CD4-positive, CD25-positive, alpha-beta regulatory T cell (primary cell): ENCODE data around the gene NECTIN2. TPM values are rescaled to one million over a fixed set of nuclear protein-coding genes. Genes with fewer than 3 reads are reported as not detected.

Experiments
- ATAC-seq, 2 donors: fragments of 150-1000 bp; cut with Tn5 transposase; one replicate each; pipeline ENCODE4 v1.10.0; 2021; ENCODE audit warnings: low read depth in 2 of 2, moderate number of reproducible peaks in 2 of 2, moderate library complexity in 1 of 2
- DNase-seq, 3 donors: peaks; one replicate each; pipeline versions ENCODE4 v3.0.0 to v3.0.0-alpha.2; 2012 to 2022; ENCODE audit warnings: mixed read lengths in 1 of 3
- H3K27ac ChIP-seq: one replicate; pipeline ENCODE4 v1.7.0; 2013; ENCODE audit warnings: mild to moderate bottlenecking, low read length; ENCODE audit not compliant: insufficient read depth, poor library complexity, severe bottlenecking
- H3K27me3 ChIP-seq: one replicate; pipeline ENCODE4 v1.7.0; 2013; ENCODE audit warnings: low read length; ENCODE audit not compliant: control insufficient read depth, insufficient read depth
- H3K36me3 ChIP-seq: one replicate; pipeline ENCODE4 v1.7.0; 2013; ENCODE audit warnings: mild to moderate bottlenecking, low read length, moderate library complexity; ENCODE audit not compliant: control insufficient read depth, insufficient read depth
- H3K4me1 ChIP-seq: 2 replicates; pipeline ENCODE4 v1.7.0; 2013; ENCODE audit warnings: mild to moderate bottlenecking, low read length; ENCODE audit not compliant: insufficient read depth, control insufficient read depth, poor library complexity, severe bottlenecking
- H3K4me3 ChIP-seq: one replicate; pipeline ENCODE4 v1.7.0; 2013; ENCODE audit warnings: low read depth, mild to moderate bottlenecking, low read length, moderate library complexity
- H3K9me3 ChIP-seq, 2 experiments: 1 replicate in 1 of 2; 2 replicates in 1 of 2; pipeline ENCODE4 v1.7.0; 2013; ENCODE audit warnings: low read length in 2 of 2, mild to moderate bottlenecking in 1 of 2, moderate library complexity in 1 of 2; ENCODE audit not compliant: control insufficient read depth in 2 of 2
- H3K27ac Mint-ChIP-seq, 3 donors: one replicate each; pipeline ENCODE4 v1.8.0; 2020 to 2022; ENCODE audit warnings: mild to moderate bottlenecking in 3 of 3, mixed read lengths in 3 of 3, moderate library complexity in 2 of 3
- H3K27me3 Mint-ChIP-seq: one replicate; pipeline ENCODE4 v1.8.0; 2022; ENCODE audit warnings: mild to moderate bottlenecking, mixed read lengths
- H3K36me3 Mint-ChIP-seq: one replicate; pipeline ENCODE4 v1.8.0; 2020; ENCODE audit warnings: mixed read lengths
- H3K4me1 Mint-ChIP-seq, 4 donors: one replicate each; pipeline ENCODE4 v1.8.0; 2020 to 2022; ENCODE audit warnings: mixed read lengths in 4 of 4, mild to moderate bottlenecking in 1 of 4
- H3K4me3 Mint-ChIP-seq, 4 donors: one replicate each; pipeline ENCODE4 v1.8.0; 2020 to 2022; ENCODE audit warnings: mild to moderate bottlenecking in 4 of 4, mixed read lengths in 4 of 4, moderate library complexity in 3 of 4
- H3K9me3 Mint-ChIP-seq, 7 donors: one replicate each; pipeline ENCODE4 v1.8.0; 2020 to 2022; ENCODE audit warnings: mixed read lengths in 7 of 7, mild to moderate bottlenecking in 3 of 7, moderate library complexity in 2 of 7
- polyA plus RNA-seq, 4 donors: library from polyadenylated mRNA; unstranded; fragments of 300-500 nt; fragmentation: Illumina TruSeq; gene quantifications; one replicate each; pipeline ENCODE4 v1.2.3, GENCODE V29; 2021
- total RNA-seq: library from RNA; stranded (reverse); gene quantifications from one replicate; pipeline ENCODE4 v1.2.3, GENCODE V29; 2022

The NECTIN2 gene
- total and polyA plus RNA-seq, 5 donors from 2014 or later = 1.1 TPM; not detected in 4

GRCh38 chr19:44863990-44864389, 17.9 kb downstream of the NECTIN2 start:
- H3K9me3 ChIP-seq = no peaks in the 10 kb centered on the region
- peaks cover 2% of the 10 kb centered on the region for H3K36me3 Mint-ChIP-seq
- peaks cover 11% of the 10 kb centered on the region for H3K27me3 Mint-ChIP-seq
- H3K4me3 Mint-ChIP-seq = no peak overlapping the region
- H3K9me3 Mint-ChIP-seq = peaks cover 0 to 1% (median 0%) of the 10 kb centered on the region in 7 donors
- H3K36me3 ChIP-seq = no peaks in the 10 kb centered on the region
- H3K27ac ChIP-seq = no peak overlapping the region
- H3K27me3 ChIP-seq = no peaks in the 10 kb centered on the region
- ATAC-seq (no peak), DNase-seq (no peak)
- peaks cover 0 to 3% (median 0%) of the 10 kb centered on the region in 4 donors for H3K4me1 Mint-ChIP-seq
- no peaks in the 10 kb centered on the region for H3K4me1 ChIP-seq
- H3K27ac Mint-ChIP-seq = no peak overlapping the region
- H3K4me3 ChIP-seq = no peak overlapping the region

DNA sequence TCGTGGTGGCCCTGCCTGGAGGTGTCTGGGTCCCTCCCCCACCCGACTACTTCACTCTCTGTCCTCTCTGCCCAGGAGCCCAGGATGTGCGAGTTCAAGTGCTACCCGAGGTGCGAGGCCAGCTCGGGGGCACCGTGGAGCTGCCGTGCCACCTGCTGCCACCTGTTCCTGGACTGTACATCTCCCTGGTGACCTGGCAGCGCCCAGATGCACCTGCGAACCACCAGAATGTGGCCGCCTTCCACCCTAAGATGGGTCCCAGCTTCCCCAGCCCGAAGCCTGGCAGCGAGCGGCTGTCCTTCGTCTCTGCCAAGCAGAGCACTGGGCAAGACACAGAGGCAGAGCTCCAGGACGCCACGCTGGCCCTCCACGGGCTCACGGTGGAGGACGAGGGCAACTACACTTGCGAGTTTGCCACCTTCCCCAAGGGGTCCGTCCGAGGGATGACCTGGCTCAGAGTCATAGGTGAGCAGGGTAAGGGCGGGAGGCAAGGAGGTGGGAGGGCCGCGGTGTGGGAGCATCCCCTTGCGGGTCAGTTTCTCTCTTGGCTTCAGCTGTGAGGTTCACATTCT, 19.2 kb downstream of the NECTIN2 start:
- H3K27ac Mint-ChIP-seq = no peak overlapping the region
- H3K36me3 ChIP-seq = no peaks in the 10 kb centered on the region
- no peak overlapping the region for H3K27ac ChIP-seq
- H3K27me3 ChIP-seq = no peaks in the 10 kb centered on the region
- H3K4me3 Mint-ChIP-seq = peak overlapping the region in 1 of 4 donors; percentile 13
- ATAC-seq (no peak), DNase-seq (no peak)
- H3K9me3 Mint-ChIP-seq = peaks cover 0 to 1% (median 0%) of the 10 kb centered on the region in 7 donors
- no peaks in the 10 kb centered on the region for H3K36me3 Mint-ChIP-seq
- no peaks in the 10 kb centered on the region for H3K4me1 ChIP-seq
- H3K4me3 ChIP-seq = no peak overlapping the region
- no peaks in the 10 kb centered on the region for H3K9me3 ChIP-seq
- H3K4me1 Mint-ChIP-seq = peaks cover 0 to 3% (median 0%) of the 10 kb centered on the region in 4 donors
- H3K27me3 Mint-ChIP-seq = peaks cover 12% of the 10 kb centered on the region

DNA sequence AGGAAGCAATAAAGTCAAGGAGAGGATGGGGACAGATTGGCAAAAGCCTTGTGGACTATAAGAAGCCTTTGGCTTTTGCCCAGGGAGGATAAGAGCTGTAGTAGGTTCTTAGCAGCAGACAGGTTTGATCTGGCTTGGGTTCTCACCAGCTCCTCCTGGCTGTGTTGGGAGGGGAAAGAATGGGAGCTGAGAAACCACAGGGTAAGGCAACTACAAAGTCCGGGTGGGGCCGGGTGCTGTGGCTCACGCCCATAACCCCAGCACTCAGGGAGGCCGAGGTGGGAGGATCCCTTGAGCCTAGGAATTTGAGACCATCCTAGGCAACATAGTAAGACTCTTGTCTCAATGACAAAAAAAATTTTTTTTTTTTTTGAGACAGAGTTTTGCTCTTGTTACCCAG, 20.6 kb downstream of the NECTIN2 start:
- no peaks in the 10 kb centered on the region for H3K36me3 ChIP-seq
- H3K4me3 Mint-ChIP-seq = peak overlapping the region in 1 of 4 donors; percentile 39
- peaks cover 8% of the 10 kb centered on the region for H3K27me3 Mint-ChIP-seq
- peaks cover 0 to 3% (median 0%) of the 10 kb centered on the region in 4 donors for H3K4me1 Mint-ChIP-seq
- no peaks in the 10 kb centered on the region for H3K36me3 Mint-ChIP-seq
- no peak overlapping the region for H3K27ac Mint-ChIP-seq
- no peaks in the 10 kb centered on the region for H3K9me3 ChIP-seq
- no peak overlapping the region for H3K27ac ChIP-seq
- no peak overlapping the region for H3K4me3 ChIP-seq
- H3K27me3 ChIP-seq = no peaks in the 10 kb centered on the region
- no peaks in the 10 kb centered on the region for H3K4me1 ChIP-seq
- H3K9me3 Mint-ChIP-seq = peaks cover 0 to 1% (median 0%) of the 10 kb centered on the region in 7 donors
- DNase-seq (no peak), ATAC-seq (no peak)

GRCh38 chr19:44867578-44867977, 21.5 kb downstream of the NECTIN2 start:
- Mint-ChIP-seq H3K9me3 (peaks cover 0 to 2% (median 0%) of the 10 kb centered on the region in 7 donors), H3K36me3 (no peaks in the 10 kb centered on the region), H3K4me3 (no peak overlapping the region), H3K27me3 (peaks cover 5% of the 10 kb centered on the region), H3K27ac (no peak overlapping the region), H3K4me1 (peaks cover 0 to 3% (median 0%) of the 10 kb centered on the region in 4 donors)
- Histone ChIP-seq H3K27me3 (no peaks in the 10 kb centered on the region), H3K4me1 (no peaks in the 10 kb centered on the region), H3K36me3 (no peaks in the 10 kb centered on the region), H3K27ac (no peak overlapping the region), H3K9me3 (no peaks in the 10 kb centered on the region), H3K4me3 (no peak overlapping the region)
- DNase-seq = no peak
- ATAC-seq = no peak

DNA sequence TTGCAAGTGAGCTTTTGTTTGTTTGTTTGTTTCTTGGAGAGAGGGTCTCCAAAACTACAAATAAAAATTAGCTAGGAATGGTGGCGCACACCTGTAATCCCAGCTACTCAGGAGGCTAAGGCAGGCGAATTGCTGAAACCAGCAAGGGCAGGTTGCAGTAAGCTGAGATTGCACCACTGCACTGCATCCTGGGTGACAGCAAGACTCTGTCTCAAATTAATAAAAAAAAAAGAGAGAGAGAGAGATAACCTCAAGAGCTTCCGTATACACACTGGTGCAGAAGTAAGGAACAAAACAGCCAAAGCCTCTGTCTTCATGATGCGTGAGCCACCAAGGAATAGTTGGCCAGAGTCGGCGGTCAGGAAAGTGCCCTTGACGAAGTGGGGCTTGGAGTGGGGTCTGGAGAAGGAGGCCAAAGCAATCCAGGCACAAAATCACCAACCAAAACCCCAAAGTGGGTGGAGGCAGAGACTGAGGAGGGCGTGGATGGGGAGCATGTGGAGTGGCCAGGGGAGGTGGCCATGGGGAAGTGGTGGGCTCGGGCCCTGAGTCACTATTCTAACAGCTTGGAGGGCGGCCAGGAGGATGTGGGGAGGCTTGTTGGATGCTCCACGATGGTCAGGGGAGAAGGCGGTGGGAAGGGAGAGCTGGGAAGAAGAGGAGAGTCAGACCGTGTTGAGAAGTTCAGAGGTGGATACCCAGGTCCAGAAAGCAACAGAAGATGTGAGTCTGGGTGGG, 23.8 kb downstream of the NECTIN2 start:
- Mint-ChIP-seq H3K4me1 (peaks cover 0 to 3% (median 0%) of the 10 kb centered on the region in 4 donors), H3K4me3 (no peak overlapping the region), H3K9me3 (peaks cover 0 to 2% (median 0%) of the 10 kb centered on the region in 7 donors), H3K27me3 (peaks cover 5% of the 10 kb centered on the region), H3K27ac (no peak overlapping the region), H3K36me3 (no peaks in the 10 kb centered on the region)
- ATAC-seq (no peak), DNase-seq (no peak)
- Histone ChIP-seq H3K27ac (no peak overlapping the region), H3K27me3 (no peaks in the 10 kb centered on the region), H3K36me3 (no peaks in the 10 kb centered on the region), H3K9me3 (no peaks in the 10 kb centered on the region), H3K4me3 (no peak overlapping the region), H3K4me1 (no peaks in the 10 kb centered on the region)

GRCh38 chr19:44871809-44872208, 25.7 kb downstream of the NECTIN2 start:
- DNase-seq = no peak
- Histone ChIP-seq H3K27me3 (no peaks in the 10 kb centered on the region), H3K9me3 (no peaks in the 10 kb centered on the region), H3K36me3 (no peaks in the 10 kb centered on the region), H3K4me3 (no peak overlapping the region), H3K27ac (no peak overlapping the region), H3K4me1 (no peaks in the 10 kb centered on the region)
- ATAC-seq = no peak
- Mint-ChIP-seq H3K27ac (no peak overlapping the region), H3K27me3 (peaks cover 5% of the 10 kb centered on the region), H3K9me3 (peaks cover 0 to 2% (median 0%) of the 10 kb centered on the region in 7 donors), H3K4me1 (peaks cover 0 to 3% (median 0%) of the 10 kb centered on the region in 4 donors), H3K36me3 (no peaks in the 10 kb centered on the region), H3K4me3 (no peak overlapping the region)

GRCh38 chr19:44872661-44873060, 26.6 kb downstream of the NECTIN2 start:
- Histone ChIP-seq H3K36me3 (no peaks in the 10 kb centered on the region), H3K27ac (no peak overlapping the region), H3K4me3 (no peak overlapping the region), H3K27me3 (no peaks in the 10 kb centered on the region), H3K4me1 (no peaks in the 10 kb centered on the region), H3K9me3 (no peaks in the 10 kb centered on the region)
- H3K36me3 Mint-ChIP-seq = no peaks in the 10 kb centered on the region
- peaks cover 5% of the 10 kb centered on the region for H3K27me3 Mint-ChIP-seq
- H3K4me1 Mint-ChIP-seq = peaks cover 0 to 3% (median 2%) of the 10 kb centered on the region in 4 donors
- H3K27ac Mint-ChIP-seq = no peak overlapping the region
- DNase-seq = no peak
- peaks cover 0 to 2% (median 0%) of the 10 kb centered on the region in 7 donors for H3K9me3 Mint-ChIP-seq
- H3K4me3 Mint-ChIP-seq = no peak overlapping the region
- no peak for ATAC-seq
